Large intestine (tissue), 3 donors: ENCODE data around the gene MIER2. TPM values are rescaled to one million over a fixed set of nuclear protein-coding genes. Genes with fewer than 3 reads are reported as not detected.
A peak's percentile ranks its signal among the peaks of the same experiment; 100 is the strongest.

Experiments
- DNase-seq, 2 donors: peaks; one replicate each; pipeline versions ENCODE4 v3.0.0 to v3.0.0-alpha.2; 2013
- H3K27ac ChIP-seq: one replicate; pipeline ENCODE4 v1.5.1; 2013; ENCODE audit warnings: low read length
- H3K27me3 ChIP-seq: 2 replicates; pipeline ENCODE4 v1.6.1; 2013; ENCODE audit warnings: low read length; ENCODE audit not compliant: control insufficient read depth, insufficient read depth
- H3K36me3 ChIP-seq: 2 replicates; pipeline ENCODE4 v1.6.1; 2013; ENCODE audit warnings: low read length; ENCODE audit not compliant: control insufficient read depth, insufficient read depth
- H3K4me1 ChIP-seq: one replicate; pipeline ENCODE4 v1.6.1; 2013; ENCODE audit warnings: low read length; ENCODE audit not compliant: control insufficient read depth, insufficient read depth
- H3K4me3 ChIP-seq: one replicate; pipeline ENCODE4 v1.5.1; 2013; ENCODE audit warnings: low read length
- H3K9me3 ChIP-seq: one replicate; pipeline ENCODE4 v1.6.1; 2013; ENCODE audit warnings: mild to moderate bottlenecking, low read depth, low read length, moderate library complexity; ENCODE audit not compliant: control insufficient read depth
- WGBS: methylation state at CpG from one replicate; pipeline ENCODE4 v1.1.5; 2013; ENCODE audit warnings: low lambda C conversion rate; ENCODE audit not compliant: insufficient coverage; 5-methylcytosine and 5-hydroxymethylcytosine counted together
- polyA plus RNA-seq: library from polyadenylated mRNA; unstranded; fragments of 120-200 nt; gene quantifications from one replicate; pipeline ENCODE4 v1.2.1, GENCODE V29; 2013

The MIER2 gene
- polyA plus RNA-seq, 1 donor = 21.0 TPM

- Histone ChIP-seq H3K4me1 (no peaks in the 10 kb centered on the region), H3K36me3 (no peaks in the 10 kb centered on the region), H3K4me3 (no peak overlapping the region), H3K27me3 (peaks cover 23% of the 10 kb centered on the region), H3K9me3 (peaks cover 3% of the 10 kb centered on the region), H3K27ac (no peak overlapping the region)
- DNase-seq = no peak
- WGBS = no CpG with 5 or more reads among the region's 16 CpGs
These were observed 35.2 kb upstream of the MIER2 start for GRCh38 chr19:379796-380195.

- no peaks in the 10 kb centered on the region for H3K36me3 ChIP-seq
- H3K27ac ChIP-seq = no peak overlapping the region
- no peak overlapping the region for H3K4me3 ChIP-seq
- H3K27me3 ChIP-seq = peaks cover 15% of the 10 kb centered on the region
- no peak for DNase-seq
- H3K4me1 ChIP-seq = no peaks in the 10 kb centered on the region
- no CpG with 5 or more reads among the region's 14 CpGs for WGBS
- H3K9me3 ChIP-seq = peaks cover 3% of the 10 kb centered on the region
These were observed 34.1 kb upstream of the MIER2 start for GRCh38 chr19:378706-379105.

- H3K4me1 ChIP-seq = no peaks in the 10 kb centered on the region
- no peak overlapping the region for H3K27ac ChIP-seq
- H3K36me3 ChIP-seq = no peaks in the 10 kb centered on the region
- H3K9me3 ChIP-seq = peaks cover 3% of the 10 kb centered on the region
- H3K27me3 ChIP-seq = peaks cover 8% of the 10 kb centered on the region
- no CpG with 5 or more reads among the region's 38 CpGs for WGBS
- H3K4me3 ChIP-seq = no peak overlapping the region
- DNase-seq = no peak
These were observed 33.4 kb upstream of the MIER2 start for GRCh38 chr19:377801-378581.

GRCh38 chr19:376111-376470, 31.5 kb upstream of the MIER2 start:
- no CpG with 5 or more reads among the region's 8 CpGs for WGBS
- Histone ChIP-seq H3K27ac (no peak overlapping the region), H3K4me3 (no peak overlapping the region), H3K9me3 (peaks cover 3% of the 10 kb centered on the region), H3K36me3 (no peaks in the 10 kb centered on the region), H3K4me1 (no peaks in the 10 kb centered on the region), H3K27me3 (peaks cover 4% of the 10 kb centered on the region)
- no peak for DNase-seq

- peaks cover 4% of the 10 kb centered on the region for H3K27me3 ChIP-seq
- H3K4me1 ChIP-seq = no peaks in the 10 kb centered on the region
- no peaks in the 10 kb centered on the region for H3K36me3 ChIP-seq
- H3K4me3 ChIP-seq = no peak overlapping the region
- no peak for DNase-seq
- no peak overlapping the region for H3K27ac ChIP-seq
- WGBS = 80% methylated on average over 2 of the region's 43 CpGs
- peaks cover 3% of the 10 kb centered on the region for H3K9me3 ChIP-seq
These were observed 31.0 kb upstream of the MIER2 start for GRCh38 chr19:375395-376110.

GRCh38 chr19:374886-375235, 30.3 kb upstream of the MIER2 start:
- H3K9me3 ChIP-seq = peaks cover 2% of the 10 kb centered on the region
- WGBS = no CpG with 5 or more reads among the region's 17 CpGs
- H3K27ac ChIP-seq = no peak overlapping the region
- H3K36me3 ChIP-seq = no peaks in the 10 kb centered on the region
- peaks cover 4% of the 10 kb centered on the region for H3K27me3 ChIP-seq
- DNase-seq = no peak
- no peak overlapping the region for H3K4me3 ChIP-seq
- H3K4me1 ChIP-seq = no peaks in the 10 kb centered on the region

GRCh38 chr19:374183-374885, 29.7 kb upstream of the MIER2 start:
- Histone ChIP-seq H3K27ac (no peak overlapping the region), H3K27me3 (peaks cover 4% of the 10 kb centered on the region), H3K9me3 (no peaks in the 10 kb centered on the region), H3K36me3 (no peaks in the 10 kb centered on the region), H3K4me3 (no peak overlapping the region), H3K4me1 (no peaks in the 10 kb centered on the region)
- DNase-seq = no peak
- WGBS = no CpG with 5 or more reads among the region's 23 CpGs

GRCh38 chr19:373391-374182, 29.0 kb upstream of the MIER2 start:
- H3K9me3 ChIP-seq = no peaks in the 10 kb centered on the region
- H3K27me3 ChIP-seq = peaks cover 4% of the 10 kb centered on the region
- no peak for DNase-seq
- H3K36me3 ChIP-seq = no peaks in the 10 kb centered on the region
- no CpG with 5 or more reads among the region's 24 CpGs for WGBS
- H3K4me3 ChIP-seq = no peak overlapping the region
- H3K4me1 ChIP-seq = no peaks in the 10 kb centered on the region
- H3K27ac ChIP-seq = no peak overlapping the region

- H3K36me3 ChIP-seq = no peaks in the 10 kb centered on the region
- H3K27me3 ChIP-seq = peaks cover 2% of the 10 kb centered on the region
- H3K4me1 ChIP-seq = no peaks in the 10 kb centered on the region
- no peak overlapping the region for H3K27ac ChIP-seq
- DNase-seq = peak in 1 of 2 donors; percentile 23
- H3K9me3 ChIP-seq = no peaks in the 10 kb centered on the region
- WGBS = no CpG with 5 or more reads among the region's 14 CpGs
- no peak overlapping the region for H3K4me3 ChIP-seq
These were observed 27.8 kb upstream of the MIER2 start for GRCh38 chr19:372306-372890.
